ENCODE data around the gene PTPRK.
"Not testable (repeated sequence)": the region's sequence is repeated elsewhere in the genome, so short reads cannot be mapped to it uniquely, and the experiment has no call there.

The PTPRK gene

DNA sequence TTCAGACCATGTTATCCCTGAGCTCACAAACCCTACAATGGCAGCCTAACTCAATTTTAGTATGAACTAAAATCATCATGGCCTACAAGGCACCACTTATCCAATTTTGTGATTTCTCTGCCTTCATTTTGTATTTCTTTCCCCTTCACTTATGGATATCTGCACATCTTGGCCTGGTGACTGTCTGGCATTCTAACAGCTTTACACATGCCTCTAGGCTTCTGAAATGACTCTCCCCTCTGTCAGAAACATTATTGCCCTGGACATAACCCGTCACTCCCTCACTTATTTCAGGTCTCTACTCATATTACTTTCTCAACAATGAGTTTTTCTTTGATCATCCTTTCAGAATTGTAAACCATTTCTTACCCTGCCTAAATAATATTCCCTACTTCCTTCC is 530.3 kb downstream of the PTPRK start:
- Histone ChIP-seq H4K8ac (ENCODE audit: low read depth, low read length) (no peak overlapping the region), H3K4me1 (ENCODE audit: control insufficient read depth in 1 of 2, insufficient read depth in 2 of 2, low read length in 2 of 2) (no peaks in the 10 kb centered on the region), H2AFZ (ENCODE audit: insufficient read depth, low read length, poor library complexity) (no peak overlapping the region), H4K91ac (ENCODE audit: low read depth, low read length) (no peak overlapping the region), H2BK12ac (ENCODE audit: low read length) (no peak overlapping the region), H4K12ac (ENCODE audit: low read depth, low read length) (no peak overlapping the region), H2AK5ac (ENCODE audit: low read length) (no peak overlapping the region), H2BK5ac (ENCODE audit: low read depth, low read length, poor library complexity) (no peak overlapping the region), H3K14ac (ENCODE audit: low read length) (no peak overlapping the region), H2BK120ac (ENCODE audit: insufficient read depth, low read length, poor library complexity) (no peak overlapping the region), H3K4ac (ENCODE audit: low read depth, low read length) (no peak overlapping the region), H3K4me2 (ENCODE audit: low read length) (no peak overlapping the region), H3K18ac (ENCODE audit: low read length) (no peak overlapping the region), H3K27ac (ENCODE audit: low read depth, low read length) (no peak overlapping the region), H3K9me3 (ENCODE audit: insufficient read depth, low read depth, low read length) (no peaks in the 10 kb centered on the region), H3K27me3 (ENCODE audit: insufficient read depth, low read length) (no peaks in the 10 kb centered on the region), H3K4me3 (ENCODE audit: low read depth, low read length) (no peak overlapping the region), H3K79me2 (ENCODE audit: control insufficient read depth, insufficient read depth, low read length, poor library complexity) (no peaks in the 10 kb centered on the region), H3K79me1 (ENCODE audit: low read length) (no peaks in the 10 kb centered on the region), H3K9ac (ENCODE audit: low read length) (no peak overlapping the region), H3K23ac (ENCODE audit: low read length) (no peak overlapping the region), H3K36me3 (ENCODE audit: control insufficient read depth in 1 of 2, insufficient read depth in 2 of 2, low read length in 2 of 2) (no peaks in the 10 kb centered on the region)
- WGBS (ENCODE audit: extremely low coverage, insufficient coverage, insufficient read length) = no CpG with 5 or more reads among the region's 1 CpG
- no peak for DNase-seq

DNA sequence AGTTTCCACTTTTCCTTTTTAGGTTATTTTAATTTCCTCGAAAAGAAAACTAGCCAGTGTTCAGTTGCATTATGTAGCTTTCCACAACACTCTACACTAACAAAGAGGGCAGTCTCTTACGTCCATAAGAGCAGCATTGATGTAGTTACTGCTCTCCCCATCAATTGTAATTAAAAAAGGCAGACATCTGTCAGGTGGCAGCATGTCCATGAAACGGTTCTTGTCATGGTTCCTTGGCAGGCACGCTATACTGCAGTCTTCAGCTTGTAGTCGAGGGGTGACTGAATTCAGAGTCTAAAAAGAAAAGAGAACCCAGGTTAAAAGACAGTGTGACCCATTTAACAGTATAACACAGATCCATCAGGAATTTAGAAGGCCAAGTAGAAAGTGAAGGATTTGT is 539.4 kb downstream of the PTPRK start:
- Histone ChIP-seq H3K79me1 (ENCODE audit: low read length) (no peaks in the 10 kb centered on the region), H3K27ac (ENCODE audit: low read depth, low read length) (no peak overlapping the region), H3K23ac (ENCODE audit: low read length) (no peak overlapping the region), H3K4ac (ENCODE audit: low read depth, low read length) (no peak overlapping the region), H2BK12ac (ENCODE audit: low read length) (no peak overlapping the region), H3K14ac (ENCODE audit: low read length) (no peak overlapping the region), H3K79me2 (ENCODE audit: control insufficient read depth, insufficient read depth, low read length, poor library complexity) (no peaks in the 10 kb centered on the region), H2AFZ (ENCODE audit: insufficient read depth, low read length, poor library complexity) (no peak overlapping the region), H3K9me3 (ENCODE audit: insufficient read depth, low read depth, low read length) (no peaks in the 10 kb centered on the region), H3K4me1 (ENCODE audit: control insufficient read depth in 1 of 2, insufficient read depth in 2 of 2, low read length in 2 of 2) (no peaks in the 10 kb centered on the region), H2BK5ac (ENCODE audit: low read depth, low read length, poor library complexity) (no peak overlapping the region), H3K4me3 (ENCODE audit: low read depth, low read length) (no peak overlapping the region), H3K36me3 (ENCODE audit: control insufficient read depth in 1 of 2, insufficient read depth in 2 of 2, low read length in 2 of 2) (peaks cover 0 to under 1% of the 10 kb centered on the region in 2 experiments), H3K18ac (ENCODE audit: low read length) (no peak overlapping the region), H3K27me3 (ENCODE audit: insufficient read depth, low read length) (no peaks in the 10 kb centered on the region), H4K12ac (ENCODE audit: low read depth, low read length) (no peak overlapping the region), H2AK5ac (ENCODE audit: low read length) (no peak overlapping the region), H4K91ac (ENCODE audit: low read depth, low read length) (no peak overlapping the region), H3K9ac (ENCODE audit: low read length) (no peak overlapping the region), H3K4me2 (ENCODE audit: low read length) (no peak overlapping the region), H2BK120ac (ENCODE audit: insufficient read depth, low read length, poor library complexity) (no peak overlapping the region), H4K8ac (ENCODE audit: low read depth, low read length) (no peak overlapping the region)
- DNase-seq = no peak
- no CpG with 5 or more reads among the region's 5 CpGs for WGBS (ENCODE audit: extremely low coverage, insufficient coverage, insufficient read length)

DNA sequence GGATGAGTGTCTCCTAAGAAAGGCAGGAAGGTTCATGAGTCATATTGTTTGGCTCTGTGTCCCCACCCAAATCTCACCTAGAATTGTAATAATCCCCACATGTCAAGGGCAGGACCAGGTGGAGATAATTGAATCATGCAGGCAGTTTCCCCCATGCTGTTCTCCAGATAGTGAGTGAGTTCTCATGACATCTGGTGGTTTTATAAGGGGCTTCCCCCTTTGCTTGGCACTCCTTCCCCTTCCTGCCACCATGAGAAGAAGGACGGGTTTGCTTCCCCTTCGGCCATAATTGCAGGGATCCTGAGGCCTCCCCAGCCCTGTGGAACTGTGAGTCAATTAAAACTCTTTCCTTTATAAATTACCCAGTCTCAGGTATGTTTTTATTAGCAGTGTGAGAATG is 542.2 kb downstream of the PTPRK start:
- H3K4me3 ChIP-seq (ENCODE audit: low read depth, low read length); H3K36me3 ChIP-seq (ENCODE audit: control insufficient read depth in 1 of 2, insufficient read depth in 2 of 2, low read length in 2 of 2); H3K4me2 ChIP-seq (ENCODE audit: low read length); H3K18ac ChIP-seq (ENCODE audit: low read length); H4K91ac ChIP-seq (ENCODE audit: low read depth, low read length); H2BK120ac ChIP-seq (ENCODE audit: insufficient read depth, low read length, poor library complexity); H2AK5ac ChIP-seq (ENCODE audit: low read length); H3K27me3 ChIP-seq (ENCODE audit: insufficient read depth, low read length); H3K9ac ChIP-seq (ENCODE audit: low read length); H3K27ac ChIP-seq (ENCODE audit: low read depth, low read length); H4K12ac ChIP-seq (ENCODE audit: low read depth, low read length); H2BK5ac ChIP-seq (ENCODE audit: low read depth, low read length, poor library complexity); DNase-seq; H3K9me3 ChIP-seq (ENCODE audit: insufficient read depth, low read depth, low read length); H3K79me1 ChIP-seq (ENCODE audit: low read length); H3K4me1 ChIP-seq (ENCODE audit: control insufficient read depth in 1 of 2, insufficient read depth in 2 of 2, low read length in 2 of 2); H3K14ac ChIP-seq (ENCODE audit: low read length); H4K8ac ChIP-seq (ENCODE audit: low read depth, low read length); H3K23ac ChIP-seq (ENCODE audit: low read length); H2AFZ ChIP-seq (ENCODE audit: insufficient read depth, low read length, poor library complexity); H2BK12ac ChIP-seq (ENCODE audit: low read length); H3K4ac ChIP-seq (ENCODE audit: low read depth, low read length); H3K79me2 ChIP-seq (ENCODE audit: control insufficient read depth, insufficient read depth, low read length, poor library complexity): not testable (repeated sequence)
- WGBS (ENCODE audit: extremely low coverage, insufficient coverage, insufficient read length) = no CpG with 5 or more reads among the region's 2 CpGs

DNA sequence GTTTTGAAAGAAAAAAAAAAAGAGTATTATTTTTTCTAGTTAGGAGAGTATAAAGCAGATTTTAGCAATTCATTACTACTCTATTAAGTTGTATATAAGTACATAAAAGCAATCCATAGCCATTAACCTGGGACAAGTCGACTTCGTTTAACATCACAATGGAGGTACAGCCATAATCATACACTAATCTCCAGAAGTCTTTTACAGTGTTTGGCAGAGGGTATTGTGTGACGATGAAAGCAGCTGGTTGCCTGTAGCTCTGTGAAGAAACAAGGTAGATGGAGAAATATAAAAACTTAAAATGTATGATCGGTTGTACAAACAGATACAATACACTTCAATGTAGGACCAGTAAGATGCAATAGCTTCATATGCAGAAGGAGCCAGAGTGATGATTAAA is 543.6 kb downstream of the PTPRK start:
- Histone ChIP-seq H2BK12ac (ENCODE audit: low read length) (no peak overlapping the region), H4K8ac (ENCODE audit: low read depth, low read length) (no peak overlapping the region), H3K4me2 (ENCODE audit: low read length) (no peak overlapping the region), H3K27me3 (ENCODE audit: insufficient read depth, low read length) (no peaks in the 10 kb centered on the region), H4K12ac (ENCODE audit: low read depth, low read length) (no peak overlapping the region), H3K4me3 (ENCODE audit: low read depth, low read length) (no peak overlapping the region), H2BK5ac (ENCODE audit: low read depth, low read length, poor library complexity) (no peak overlapping the region), H2BK120ac (ENCODE audit: insufficient read depth, low read length, poor library complexity) (no peak overlapping the region), H2AFZ (ENCODE audit: insufficient read depth, low read length, poor library complexity) (no peak overlapping the region), H3K79me1 (ENCODE audit: low read length) (no peaks in the 10 kb centered on the region), H3K14ac (ENCODE audit: low read length) (no peak overlapping the region), H3K4ac (ENCODE audit: low read depth, low read length) (no peak overlapping the region), H3K9ac (ENCODE audit: low read length) (no peak overlapping the region), H3K23ac (ENCODE audit: low read length) (no peak overlapping the region), H2AK5ac (ENCODE audit: low read length) (no peak overlapping the region), H4K91ac (ENCODE audit: low read depth, low read length) (no peak overlapping the region), H3K18ac (ENCODE audit: low read length) (no peak overlapping the region), H3K79me2 (ENCODE audit: control insufficient read depth, insufficient read depth, low read length, poor library complexity) (no peaks in the 10 kb centered on the region), H3K4me1 (ENCODE audit: control insufficient read depth in 1 of 2, insufficient read depth in 2 of 2, low read length in 2 of 2) (peaks cover 1 to 7% of the 10 kb centered on the region in 2 experiments), H3K9me3 (ENCODE audit: insufficient read depth, low read depth, low read length) (no peaks in the 10 kb centered on the region), H3K36me3 (ENCODE audit: control insufficient read depth in 1 of 2, insufficient read depth in 2 of 2, low read length in 2 of 2) (peaks cover 2 to 4% of the 10 kb centered on the region in 2 experiments), H3K27ac (ENCODE audit: low read depth, low read length) (no peak overlapping the region)
- no peak for DNase-seq
- no CpG with 5 or more reads among the region's 4 CpGs for WGBS (ENCODE audit: extremely low coverage, insufficient coverage, insufficient read length)
